Naive thymus-derived CD4-positive, alpha-beta T cell (primary cell): ENCODE results near the gene VMO1. TPM values are rescaled to one million over a fixed set of nuclear protein-coding genes. Genes with fewer than 3 reads are reported as not detected.

Experiments
- ATAC-seq: fragments of 150-1000 bp; cut with Tn5 transposase; 2 replicates; pipeline ENCODE4 v1.10.0; 2021; ENCODE audit warnings: mild to moderate bottlenecking, moderate library complexity
- CTCF ChIA-PET: fragments of 350-600 bp; sonication (Branson Sonifier 250); formaldehyde crosslinking; loops from one replicate; lab custom pipeline; 2021; ENCODE audit warnings: antibody characterized with exemption; lab: Charles Lee
- POLR2A ChIA-PET: fragments of 350-600 bp; sonication (Branson Sonifier 250); formaldehyde crosslinking; loops from one replicate; lab custom pipeline; 2021; ENCODE audit warnings: antibody characterized with exemption, inconsistent platforms; lab: Charles Lee
- DNase-seq, 9 donors: peaks; one replicate each; pipeline versions ENCODE4 v3.0.0 to v3.0.0-alpha.2; 2020 to 2022; ENCODE audit warnings: mixed read lengths in 1 of 9
- H3K27ac ChIP-seq: one replicate; pipeline ENCODE4 v1.7.0; 2013; ENCODE audit warnings: mild to moderate bottlenecking, low read depth, low read length, moderate library complexity
- H3K27me3 ChIP-seq, 2 donors: one replicate each; pipeline ENCODE4 v1.7.0; 2013; ENCODE audit warnings: low read length in 2 of 2, mild to moderate bottlenecking in 2 of 2, moderate library complexity in 2 of 2; ENCODE audit not compliant: control insufficient read depth in 2 of 2, insufficient read depth in 2 of 2
- H3K36me3 ChIP-seq, 3 experiments: 1 replicate in 2 of 3; 2 replicates in 1 of 3; pipeline ENCODE4 v1.7.0; 2013; ENCODE audit warnings: low read length in 3 of 3, mild to moderate bottlenecking in 3 of 3, moderate library complexity in 1 of 3; ENCODE audit not compliant: insufficient read depth in 3 of 3, control insufficient read depth in 2 of 3
- H3K4me1 ChIP-seq, 2 donors: one replicate each; pipeline ENCODE4 v1.7.0; 2013; ENCODE audit warnings: low read length in 2 of 2, mild to moderate bottlenecking in 2 of 2, moderate library complexity in 1 of 2; ENCODE audit not compliant: control insufficient read depth in 2 of 2, insufficient read depth in 2 of 2
- H3K4me3 ChIP-seq: 2 replicates; pipeline ENCODE4 v1.7.0; 2013; ENCODE audit warnings: mild to moderate bottlenecking, low read length
- H3K9me3 ChIP-seq, 3 experiments: 1 replicate in 2 of 3; 2 replicates in 1 of 3; pipeline ENCODE4 v1.7.0; 2013; ENCODE audit warnings: low read length in 3 of 3; ENCODE audit not compliant: control insufficient read depth in 2 of 3
- H3K27ac Mint-ChIP-seq, 9 donors: one replicate each; pipeline ENCODE4 v1.8.0; 2020 to 2022; ENCODE audit warnings: mixed read lengths in 9 of 9, mild to moderate bottlenecking in 8 of 9, moderate library complexity in 5 of 9, inconsistent platforms in 2 of 9
- H3K27me3 Mint-ChIP-seq, 5 donors: one replicate each; pipeline ENCODE4 v1.8.0; 2021 to 2022; ENCODE audit warnings: mixed read lengths in 5 of 5, mild to moderate bottlenecking in 1 of 5
- H3K36me3 Mint-ChIP-seq, 5 donors: one replicate each; pipeline ENCODE4 v1.8.0; 2020 to 2022; ENCODE audit warnings: mixed read lengths in 5 of 5, mild to moderate bottlenecking in 3 of 5, inconsistent platforms in 1 of 5
- H3K4me1 Mint-ChIP-seq, 7 donors: one replicate each; pipeline ENCODE4 v1.8.0; 2020 to 2022; ENCODE audit warnings: mixed read lengths in 7 of 7, mild to moderate bottlenecking in 3 of 7, inconsistent platforms in 1 of 7
- H3K4me3 Mint-ChIP-seq, 10 donors: one replicate each; pipeline ENCODE4 v1.8.0; 2020 to 2022; ENCODE audit warnings: mild to moderate bottlenecking in 10 of 10, mixed read lengths in 10 of 10, moderate library complexity in 6 of 10, inconsistent platforms in 2 of 10
- H3K9me3 Mint-ChIP-seq, 11 donors: one replicate each; pipeline ENCODE4 v1.8.0; 2020 to 2022; ENCODE audit warnings: mixed read lengths in 11 of 11, mild to moderate bottlenecking in 4 of 11, inconsistent platforms in 1 of 11, moderate library complexity in 1 of 11
- intact Hi-C, 2 donors: fragments of 100-400 bp; cut with micrococcal nuclease; formaldehyde crosslinking; loops; one replicate each; pipeline ENCODE4 v1.15.1; 2023
- polyA plus RNA-seq, 2 donors: library from polyadenylated mRNA; unstranded; fragments of 300-500 nt; fragmentation: Illumina TruSeq; gene quantifications; one replicate each; pipeline ENCODE4 v1.2.3, GENCODE V29; 2021
- total RNA-seq, 6 experiments: library from RNA in 5 of 6; stranded (reverse) in 5 of 6; gene quantifications; 1 replicate in 5 of 6; 2 replicates in 1 of 6; pipeline ENCODE4 v1.2.3 and lab custom pipeline; 2021 to 2026

Gene VMO1
- total and polyA plus RNA-seq, 7 experiments from 2014 or later: 0.66 to 3.0 TPM; not detected in 5

DNA sequence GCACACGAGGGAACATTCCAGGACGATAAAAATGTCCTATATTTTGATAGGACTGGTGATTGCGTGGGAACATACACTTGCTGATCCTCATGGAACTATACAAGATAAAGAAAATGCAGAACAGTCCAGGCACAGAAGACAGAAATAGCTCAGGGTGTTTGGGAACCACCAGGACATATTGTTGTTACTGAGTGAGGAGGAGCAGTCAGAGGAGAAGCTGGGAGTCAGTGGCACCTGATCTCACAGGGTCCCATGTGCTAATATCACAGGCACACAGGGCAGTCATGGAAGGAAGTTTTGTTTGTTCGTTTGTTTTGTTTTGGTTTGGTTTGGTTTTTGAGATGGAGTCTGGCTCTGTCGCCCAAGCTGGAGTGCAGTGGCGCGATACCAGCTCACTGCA lies 26.5 kb upstream of the VMO1 start:
- ChIA-PET CTCF (interaction anchor here (0.6 to 0.7 kb wide), 2 partner anchors 72 to 440 kb away, joined by 7 read pairs; no protein-coding TSS in a partner anchor), POLR2A (no interaction called here)
- Histone ChIP-seq H3K27ac (no peak overlapping the region), H3K4me1 (no peaks in the 10 kb centered on the region), H3K36me3 (peaks cover 0 to 18% (median 0%) of the 10 kb centered on the region in 3 experiments), H3K9me3 (no peaks in the 10 kb centered on the region), H3K27me3 (no peaks in the 10 kb centered on the region), H3K4me3 (no peak overlapping the region)
- no peak overlapping the region for H3K4me3 Mint-ChIP-seq
- peaks cover 7 to 18% (median 12%) of the 10 kb centered on the region in 7 donors for H3K4me1 Mint-ChIP-seq
- H3K27me3 Mint-ChIP-seq: no peaks in the 10 kb centered on the region
- ATAC-seq (no peak), DNase-seq (no peak)
- no peaks in the 10 kb centered on the region for H3K9me3 Mint-ChIP-seq
- intact Hi-C loops: no loop called here
- peaks cover 0 to 13% (median 9%) of the 10 kb centered on the region in 5 donors for H3K36me3 Mint-ChIP-seq
- no peak overlapping the region for H3K27ac Mint-ChIP-seq

GRCh38 chr17:4811471-4811870 lies 25.3 kb upstream of the VMO1 start:
- Mint-ChIP-seq H3K27me3 (no peaks in the 10 kb centered on the region), H3K36me3 (peaks cover 0 to 11% (median 8%) of the 10 kb centered on the region in 5 donors), H3K4me1 (peaks cover 7 to 20% (median 13%) of the 10 kb centered on the region in 7 donors), H3K4me3 (no peak overlapping the region), H3K9me3 (no peaks in the 10 kb centered on the region), H3K27ac (no peak overlapping the region)
- ATAC-seq: no peak
- ChIA-PET CTCF (no interaction called here), POLR2A (no interaction called here)
- Histone ChIP-seq H3K27ac (no peak overlapping the region), H3K9me3 (no peaks in the 10 kb centered on the region), H3K27me3 (no peaks in the 10 kb centered on the region), H3K4me1 (no peaks in the 10 kb centered on the region), H3K4me3 (no peak overlapping the region), H3K36me3 (peaks cover 0 to 11% (median 0%) of the 10 kb centered on the region in 3 experiments)
- no peak for DNase-seq
- intact Hi-C loops: no loop called here

DNA sequence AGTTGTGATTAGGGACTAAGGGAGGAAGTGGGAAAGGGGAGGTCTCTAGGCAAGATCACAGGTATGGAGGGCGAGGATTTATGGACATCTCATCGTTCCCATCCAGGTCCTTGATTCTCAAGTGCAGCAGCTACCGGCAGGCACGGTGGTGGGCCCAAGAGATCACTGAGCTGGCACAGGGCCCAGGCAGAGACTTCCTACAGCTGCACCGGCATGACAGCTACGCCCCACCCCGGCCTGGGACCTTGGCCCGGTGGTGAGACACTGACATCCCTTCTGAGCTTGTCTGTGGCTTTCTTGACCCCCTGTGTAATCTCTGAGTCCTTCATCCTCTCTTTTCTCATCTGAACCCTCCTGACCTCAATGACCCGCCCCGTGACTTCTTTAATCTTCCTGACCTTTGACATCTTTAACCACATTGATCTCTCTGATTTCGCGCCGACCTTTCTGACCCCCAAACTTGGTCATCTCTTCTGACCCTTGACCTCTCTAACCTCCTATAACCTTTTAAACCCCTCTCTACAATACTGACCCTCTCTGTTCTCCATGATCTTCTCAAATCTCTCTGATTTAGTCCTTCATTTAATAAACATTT lies 24.6 kb upstream of the VMO1 start:
- no peak overlapping the region for H3K27ac ChIP-seq
- no peaks in the 10 kb centered on the region for H3K27me3 ChIP-seq
- Mint-ChIP-seq H3K4me1 (peaks cover 7 to 24% (median 19%) of the 10 kb centered on the region in 7 donors), H3K9me3 (no peaks in the 10 kb centered on the region), H3K36me3 (peaks cover 0 to 11% (median 8%) of the 10 kb centered on the region in 5 donors), H3K27me3 (peaks cover 0 to 6% (median 0%) of the 10 kb centered on the region in 5 donors), H3K4me3 (peak overlapping the region in 2 of 10 donors; percentile 14 to 35), H3K27ac (no peak overlapping the region)
- ChIA-PET POLR2A (interaction anchor here (0.6 kb wide), 1 partner anchor 72 kb away, joined by 4 read pairs; no protein-coding TSS in a partner anchor), CTCF (no interaction called here)
- no peaks in the 10 kb centered on the region for H3K9me3 ChIP-seq
- peaks cover 0 to 9% (median 0%) of the 10 kb centered on the region in 3 experiments for H3K36me3 ChIP-seq
- ATAC-seq: no peak
- H3K4me3 ChIP-seq: no peak overlapping the region
- peaks cover 0 to 5% of the 10 kb centered on the region in 2 donors for H3K4me1 ChIP-seq
- intact Hi-C loops: no loop called here
- DNase-seq: no peak

- intact Hi-C loops: loop anchor here in 1 of 2 donors (5.0 kb wide), 1 partner anchor 79 kb away; no protein-coding TSS in a partner anchor
- Mint-ChIP-seq H3K27ac (peak overlapping the region in 5 of 9 donors; percentile 0 to 89 (median 67)), H3K9me3 (no peaks in the 10 kb centered on the region), H3K4me1 (peaks cover 7 to 23% (median 19%) of the 10 kb centered on the region in 7 donors), H3K4me3 (peak overlapping the region; percentile 57 to 88 (median 76)), H3K36me3 (peaks cover 0 to 11% (median 5%) of the 10 kb centered on the region in 5 donors), H3K27me3 (peaks cover 0 to 7% (median 0%) of the 10 kb centered on the region in 5 donors)
- Histone ChIP-seq H3K9me3 (no peaks in the 10 kb centered on the region), H3K36me3 (peaks cover 0 to 6% (median 0%) of the 10 kb centered on the region in 3 experiments), H3K4me3 (no peak overlapping the region), H3K27me3 (no peaks in the 10 kb centered on the region), H3K27ac (no peak overlapping the region), H3K4me1 (peaks cover 0 to 5% of the 10 kb centered on the region in 2 donors)
- ChIA-PET POLR2A (interaction anchor here (0.8 to 2.5 kb wide), 3 partner anchors 52 to 131 kb away, joined by 3 to 13 read pairs (median 3); partner anchors contain the start of genes ARRB2, RNF167 and SLC25A11), CTCF (no interaction called here)
- DNase-seq (no peak), ATAC-seq (no peak)
These were observed 22.2 kb upstream of the VMO1 start for GRCh38 chr17:4808378-4808767.

DNA sequence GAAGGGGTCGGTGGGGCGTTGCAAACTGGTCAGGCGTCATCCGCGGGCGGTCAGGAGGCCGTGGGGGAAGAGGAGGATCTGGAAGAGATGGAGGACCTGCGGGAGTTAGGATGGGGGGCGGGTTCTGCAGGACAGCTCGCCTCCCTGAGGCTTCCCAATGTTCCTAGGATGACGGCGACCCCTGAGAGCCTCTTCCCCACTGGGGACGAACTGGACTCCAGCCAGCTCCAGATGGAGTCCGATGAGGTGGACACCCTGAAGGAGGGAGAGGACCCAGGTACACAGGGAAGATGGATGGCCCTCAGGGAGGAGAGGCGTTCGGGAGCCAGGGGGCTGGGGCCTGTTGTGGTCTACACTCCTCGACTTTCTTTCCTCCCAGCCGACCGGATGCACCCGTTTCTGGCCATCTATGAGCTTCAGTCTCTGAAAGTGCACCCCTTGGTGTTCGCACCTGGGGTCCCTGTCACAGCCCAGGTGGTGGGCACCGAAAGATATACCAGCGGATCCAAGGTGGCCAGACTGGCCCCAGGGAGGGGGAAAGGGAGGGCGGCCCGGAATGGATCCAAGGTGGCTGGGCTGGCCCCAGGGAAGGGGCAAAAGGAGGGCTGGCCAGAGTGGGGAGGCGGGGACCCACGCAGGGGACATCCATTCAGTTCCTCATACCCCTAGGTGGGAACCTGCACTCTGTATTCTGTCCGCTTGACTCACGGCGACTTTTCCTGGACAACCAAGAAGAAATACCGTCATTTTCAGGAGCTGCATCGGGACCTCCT lies 21.6 kb upstream of the VMO1 start:
- peaks cover 7 to 23% (median 19%) of the 10 kb centered on the region in 7 donors for H3K4me1 Mint-ChIP-seq
- H3K4me1 ChIP-seq: peaks cover 0 to 5% of the 10 kb centered on the region in 2 donors
- no peak overlapping the region for H3K4me3 ChIP-seq

More for the DNA sequence above, 21.6 kb upstream of the VMO1 start:
- CTCF ChIA-PET: no interaction called here
- H3K27me3 Mint-ChIP-seq: peaks cover 0 to 7% (median 0%) of the 10 kb centered on the region in 5 donors
- Histone ChIP-seq H3K27ac (peak overlapping the region; percentile 79), H3K36me3 (peaks cover 0 to 6% (median 0%) of the 10 kb centered on the region in 3 experiments), H3K27me3 (no peaks in the 10 kb centered on the region), H3K9me3 (no peaks in the 10 kb centered on the region)
- peaks cover 0 to 11% (median 5%) of the 10 kb centered on the region in 5 donors for H3K36me3 Mint-ChIP-seq
- POLR2A ChIA-PET: interaction anchor here (0.9 to 3.3 kb wide), 5 partner anchors 11 to 132 kb away, joined by 3 to 16 read pairs (median 12); partner anchors contain the start of genes ARRB2, PSMB6, RNF167 and SLC25A11
- peak overlapping the region in 6 of 9 donors; percentile 0 to 78 (median 62) for H3K27ac Mint-ChIP-seq
- intact Hi-C loops: loop anchor here (1.0 to 5.0 kb wide), 7 partner anchors 11 to 97 kb away; partner anchors contain the start of genes MED11 (in 2 of the 2), MINK1 (in 2 of the 2), PSMB6 (in 2 of the 2) and ARRB2 (in 1 of the 2)
- ATAC-seq (no peak), DNase-seq (no peak)
- no peaks in the 10 kb centered on the region for H3K9me3 Mint-ChIP-seq
- H3K4me3 Mint-ChIP-seq: peak overlapping the region; percentile 57 to 88 (median 78)
